HG03064 (cell line): ENCODE data around the gene DIRAS2.

Experiments
- ATAC-seq: cut with Tn5 transposase; IDR thresholded peaks from one replicate; pipeline ENCODE4 v1.9.1; 2021; ENCODE audit warnings: low read depth; ENCODE audit not compliant: unreplicated experiment

The DIRAS2 gene

DNA sequence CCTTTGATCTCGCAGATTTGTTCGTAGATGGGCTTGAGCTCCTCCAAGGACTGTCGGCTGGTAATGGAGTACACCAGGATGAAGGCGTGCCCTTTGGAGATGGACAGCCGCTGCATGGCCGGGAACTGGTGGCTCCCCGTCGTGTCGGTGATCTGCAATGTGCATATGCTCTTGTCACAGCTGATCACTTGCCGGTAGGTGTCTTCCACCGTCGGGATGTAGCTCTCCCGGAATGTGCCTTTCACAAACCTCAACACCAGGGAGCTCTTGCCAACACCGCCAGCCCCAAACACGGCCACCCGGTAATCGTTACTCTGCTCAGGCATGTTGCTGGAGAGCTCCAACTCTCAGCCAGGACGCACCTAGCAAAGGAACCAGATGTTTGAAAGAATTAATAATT lies 29.1 kb downstream of the DIRAS2 start:
- no peak for ATAC-seq

DNA sequence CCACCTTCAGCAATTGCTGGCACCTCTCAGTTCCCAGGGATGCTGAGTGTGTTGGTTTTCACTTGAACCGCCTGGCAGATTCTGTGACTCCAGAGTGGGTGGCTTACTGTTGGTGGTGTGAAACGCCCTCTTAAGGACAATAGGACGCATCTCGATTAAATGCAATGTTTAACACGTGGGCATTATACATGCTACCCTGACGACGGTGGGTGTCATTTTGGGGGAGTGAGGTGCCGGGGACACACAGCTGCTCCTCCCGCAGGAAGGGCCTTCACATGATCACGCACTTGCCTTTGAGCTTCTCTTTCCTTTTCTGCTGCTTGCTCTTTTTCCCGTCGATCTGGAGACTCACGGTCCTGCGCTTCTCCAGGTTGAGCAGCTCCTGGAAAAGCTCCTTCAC lies 29.7 kb downstream of the DIRAS2 start:
- ATAC-seq = no peak

DNA sequence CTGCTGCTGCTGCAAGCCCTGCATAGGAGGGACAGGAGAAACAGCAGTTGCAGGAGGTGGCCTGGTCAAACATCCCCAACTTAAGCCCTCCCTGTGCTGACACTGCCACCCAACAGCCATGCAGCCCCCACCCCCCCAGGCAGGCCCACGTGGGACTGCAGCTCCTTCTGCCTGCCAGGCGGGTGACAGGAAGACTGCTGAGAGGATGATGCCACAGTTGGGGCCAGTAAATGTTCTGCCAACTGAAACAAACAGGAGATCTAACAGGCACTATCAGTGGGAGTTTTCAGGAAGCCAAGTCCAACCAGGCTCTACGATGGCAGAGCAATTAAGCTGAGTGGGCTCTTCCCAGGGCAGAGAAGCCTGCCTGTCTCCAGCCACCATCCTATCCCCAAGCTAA lies 31.1 kb downstream of the DIRAS2 start:
- ATAC-seq = no peak

DNA sequence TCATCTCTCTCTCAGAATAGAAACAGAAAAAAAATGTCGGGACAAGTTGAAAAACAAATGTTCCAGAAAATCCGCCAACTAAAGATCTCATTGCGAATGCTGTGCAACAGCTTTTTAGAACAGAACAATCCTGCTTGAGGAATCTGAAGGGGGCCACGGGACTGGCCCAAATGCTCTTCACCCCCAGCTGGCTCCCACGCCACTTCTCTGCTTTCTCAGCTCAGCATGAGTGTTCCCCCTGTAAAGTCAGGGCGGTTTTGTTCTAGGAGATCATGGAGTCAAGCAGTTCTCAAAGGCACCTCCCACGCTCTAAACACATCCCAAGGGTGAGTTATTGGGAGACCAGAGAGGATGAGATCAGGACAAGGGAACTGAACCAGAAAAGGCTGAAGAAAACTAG lies 31.5 kb downstream of the DIRAS2 start:
- ATAC-seq = no peak

DNA sequence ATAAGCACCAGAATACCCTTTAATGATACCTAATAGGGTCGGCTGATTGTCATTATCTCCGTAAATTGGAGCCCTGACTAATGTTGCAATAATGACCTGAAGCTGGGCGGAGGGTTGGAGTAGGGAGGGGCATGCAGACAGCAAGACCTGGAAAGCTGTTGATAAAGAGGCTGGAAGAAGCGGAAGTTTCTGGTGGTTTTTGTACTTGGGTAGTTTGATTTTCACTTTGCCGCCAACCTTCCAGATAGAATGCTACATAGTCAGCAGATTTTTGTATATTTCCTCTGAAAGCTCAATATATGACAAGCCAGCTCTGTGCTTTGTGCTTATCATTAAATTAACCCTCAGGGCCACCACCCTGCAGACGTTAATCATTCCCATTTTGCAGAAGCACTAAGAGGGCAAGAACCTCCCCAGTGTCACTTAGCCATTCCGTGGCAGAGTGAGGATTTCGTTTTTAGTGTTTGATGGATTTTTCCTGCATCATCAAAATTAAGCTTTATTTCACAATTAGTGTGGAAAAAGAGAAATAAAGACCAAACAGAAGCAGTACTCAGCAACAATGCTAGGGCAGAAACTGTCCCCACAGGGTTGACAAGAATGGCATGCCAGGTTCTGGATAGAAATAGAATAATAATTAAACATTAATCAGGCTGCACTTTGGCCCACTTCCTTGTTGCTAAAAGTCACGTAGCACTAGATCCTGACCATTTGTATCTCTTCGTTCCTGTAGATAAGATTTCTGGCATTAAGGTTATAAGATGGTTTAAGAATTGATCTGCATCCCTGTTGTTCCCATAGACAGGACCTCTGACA lies 34.7 kb downstream of the DIRAS2 start:
- ATAC-seq = no peak

DNA sequence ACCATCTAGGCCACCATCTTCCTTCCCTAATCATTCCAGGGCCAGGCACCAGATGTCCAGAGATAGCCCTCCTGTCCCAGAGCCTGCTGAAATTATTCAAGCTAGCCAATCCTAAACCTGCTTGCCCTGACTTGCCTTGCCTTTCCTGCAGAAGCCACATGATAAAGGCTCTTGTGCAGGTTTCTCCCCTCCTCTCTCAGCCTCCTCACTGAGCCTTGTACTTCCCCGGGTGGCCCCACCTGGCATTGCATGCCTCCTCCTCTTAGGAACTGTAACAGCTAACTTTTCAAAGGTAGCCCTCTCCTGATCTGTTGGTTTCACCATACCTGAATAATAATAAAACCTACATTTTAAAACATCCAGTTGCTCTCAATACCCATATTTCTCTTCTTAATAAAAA lies 42.6 kb downstream of the DIRAS2 start:
- no peak for ATAC-seq

DNA sequence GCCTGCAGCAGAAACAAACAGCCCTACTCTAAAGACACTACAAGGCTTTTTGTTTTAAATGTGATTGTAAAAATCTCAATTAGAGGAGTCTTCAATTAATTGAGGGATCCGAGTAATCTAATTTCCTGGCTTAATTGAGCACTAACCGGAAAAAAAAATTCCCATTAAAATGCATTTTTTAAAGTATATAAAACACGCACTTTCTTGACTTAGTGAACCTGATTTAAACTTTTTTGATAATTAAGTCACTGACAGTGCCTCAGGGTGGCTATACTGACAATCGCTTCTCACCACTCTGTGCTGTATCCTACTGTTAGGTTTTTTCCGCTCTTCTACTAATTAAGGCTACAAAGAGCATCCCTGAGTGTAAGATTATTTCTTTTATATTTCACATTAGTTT lies 44.4 kb downstream of the DIRAS2 start:
- ATAC-seq = no peak

DNA sequence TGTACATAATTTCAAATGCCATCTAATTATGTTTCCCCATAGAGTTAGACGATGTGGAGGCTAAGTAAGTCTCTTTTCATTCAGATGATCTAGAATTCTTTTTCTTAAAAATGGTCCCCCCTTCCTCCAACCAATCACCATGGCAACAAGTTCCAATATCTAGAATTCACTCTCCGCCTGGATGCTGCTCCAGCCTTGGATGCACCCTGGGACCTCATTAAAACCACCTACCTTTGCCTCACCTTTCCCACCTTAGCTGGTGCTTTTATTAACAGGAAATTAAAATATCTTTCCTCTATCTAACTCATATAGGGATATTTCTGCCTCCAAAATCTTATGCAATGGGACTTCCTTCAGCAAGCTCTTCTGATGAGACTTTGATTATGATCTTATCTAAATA lies 49.0 kb downstream of the DIRAS2 start:
- no peak for ATAC-seq

DNA sequence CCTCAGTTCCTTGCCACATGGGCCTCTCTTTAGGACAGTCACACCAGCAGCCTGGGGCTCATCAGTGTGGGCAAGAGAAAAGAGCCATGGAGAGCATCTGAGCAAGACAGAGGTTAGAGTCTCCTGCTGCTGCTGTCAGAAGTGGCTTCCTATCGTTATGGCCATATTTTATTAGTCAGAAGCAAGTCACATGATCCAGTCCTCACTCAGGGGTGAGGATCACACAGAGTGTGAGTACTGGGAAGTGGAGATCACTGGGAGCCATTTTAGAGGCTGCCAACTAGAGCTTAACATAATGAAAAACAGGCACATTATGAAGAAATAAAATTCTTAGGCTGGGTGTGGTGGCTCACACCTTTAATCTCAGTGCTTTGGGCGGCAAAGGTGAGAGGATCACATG lies 62.0 kb downstream of the DIRAS2 start:
- ATAC-seq = no peak

DNA sequence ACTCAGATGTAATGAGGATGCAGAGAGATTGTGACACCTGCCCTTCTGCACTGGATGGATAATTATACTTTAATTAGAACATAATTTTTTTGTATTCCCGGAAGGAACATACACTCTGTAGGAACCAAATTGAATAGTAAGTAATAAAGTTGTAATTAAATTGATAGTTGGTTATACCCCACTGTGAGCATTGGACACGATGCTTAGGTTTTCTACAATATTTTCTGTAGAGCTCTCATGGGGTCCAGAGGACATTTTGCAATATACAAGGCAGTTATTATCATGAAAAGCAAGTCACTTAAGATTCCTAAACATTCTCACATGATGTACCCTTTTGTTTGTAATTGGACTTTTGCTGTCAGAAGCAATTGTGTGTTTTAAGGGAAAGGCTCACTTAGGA lies 63.4 kb downstream of the DIRAS2 start:
- no peak for ATAC-seq

DNA sequence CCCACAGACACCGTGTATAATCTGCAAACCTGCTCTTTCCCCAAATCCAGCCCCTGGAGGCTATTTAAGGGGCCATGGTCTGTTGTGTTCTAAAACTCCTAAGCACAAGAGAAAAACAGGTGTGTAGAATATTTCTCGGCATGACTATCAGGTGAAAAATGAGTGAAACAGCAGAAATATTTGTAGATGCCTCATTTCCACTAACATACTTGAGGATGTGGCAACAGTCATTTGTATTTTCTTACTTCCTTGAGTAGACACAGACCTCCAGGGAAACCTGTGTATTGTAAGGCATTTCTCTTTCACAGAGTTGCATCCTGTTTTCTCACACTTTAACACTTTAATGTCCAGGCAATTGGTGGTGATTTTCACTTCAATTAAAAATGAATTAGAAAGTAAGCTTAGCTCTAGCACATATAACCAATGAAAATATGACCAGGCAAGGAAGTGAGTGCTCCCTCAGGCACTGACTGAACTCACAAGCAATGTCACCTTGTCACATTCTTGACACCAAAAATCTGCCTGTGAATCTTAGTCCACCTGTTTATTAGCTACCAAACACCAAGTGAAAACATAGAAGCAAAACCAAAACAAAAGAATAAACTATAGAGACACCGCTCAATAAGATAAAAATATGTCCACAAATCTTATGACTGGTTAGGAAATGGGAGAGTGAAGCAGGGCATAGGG lies 64.4 kb downstream of the DIRAS2 start:
- no peak for ATAC-seq

DNA sequence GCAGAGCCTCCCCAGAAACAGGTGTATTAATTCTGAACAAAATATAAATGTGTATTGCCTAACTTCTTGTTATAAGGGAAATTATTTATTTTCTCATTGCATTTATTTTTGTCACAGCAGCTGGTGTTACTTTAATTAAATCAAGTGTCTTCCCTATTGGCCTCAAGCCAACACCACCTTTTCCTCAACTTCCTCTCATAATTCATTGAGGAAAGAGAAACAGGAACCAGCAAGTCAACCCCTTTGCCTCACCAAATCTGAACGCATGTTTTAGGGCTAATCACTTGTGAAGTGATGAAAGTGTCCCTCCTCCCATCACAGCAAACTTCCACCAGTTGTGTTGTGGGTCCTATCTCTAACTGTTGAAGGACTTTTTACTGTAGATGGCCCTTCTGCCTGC lies 73.1 kb downstream of the DIRAS2 start:
- ATAC-seq = no peak

DNA sequence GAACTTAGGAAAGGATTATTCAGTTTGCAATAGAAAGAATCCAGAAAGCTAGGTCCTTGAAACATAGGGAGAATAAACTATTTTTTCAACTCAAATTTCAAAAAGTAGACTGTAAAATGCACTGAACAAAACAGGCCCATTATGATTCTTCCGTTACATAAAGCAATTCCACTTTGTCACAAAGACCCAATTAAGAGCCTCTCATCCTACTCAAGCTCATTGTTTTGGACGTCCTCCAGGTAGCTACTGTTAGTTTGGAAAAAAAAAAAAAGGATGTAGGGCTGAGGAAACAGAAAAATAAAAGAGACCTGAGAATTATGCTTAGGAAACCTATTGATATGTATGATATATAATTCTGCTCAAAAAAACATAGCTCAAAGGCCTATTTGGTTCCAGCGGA lies 74.0 kb downstream of the DIRAS2 start:
- ATAC-seq = no peak

DNA sequence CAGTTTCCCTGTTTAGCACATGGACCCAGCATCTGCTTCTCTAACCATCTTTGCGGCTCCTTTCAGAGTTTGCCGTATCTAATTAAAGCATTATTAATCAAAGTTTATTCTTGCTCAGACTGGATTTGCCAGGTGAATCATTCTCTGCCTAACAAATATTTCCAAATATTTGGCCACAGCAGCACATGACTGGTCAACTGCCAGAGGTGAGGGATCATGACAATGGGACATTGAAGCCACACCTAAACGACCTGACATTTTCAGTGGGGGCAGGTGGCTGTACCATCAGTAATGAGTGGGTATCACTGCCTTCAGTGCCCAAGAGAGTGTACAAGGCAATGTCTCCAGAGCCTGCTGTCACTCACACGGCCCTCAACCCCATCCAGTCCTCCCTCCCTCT lies 80.4 kb downstream of the DIRAS2 start:
- ATAC-seq = no peak
